PC-3 (cell line): ENCODE data around the gene TGOLN2. TPM values are rescaled to one million over a fixed set of nuclear protein-coding genes. Genes with fewer than 3 reads are reported as not detected.

Experiments used
- ATAC-seq: fragments of 200-7000 bp; cut with Tn5 transposase; 2 replicates; pipeline ENCODE4 v1.9.1; 2020; ENCODE audit warnings: mild to moderate bottlenecking, moderate library complexity
- BruUV-seq: library from RNA; stranded (reverse); fragments of 400-500 nt; replicated peaks from 2 replicates; lab custom pipeline; 2021; lab: Mats Ljungman, UMichigan
- CTCF ChIA-PET: fragments of 300-600 bp; sonication (Branson Sonifier 250); formaldehyde crosslinking; loops from one replicate; lab custom pipeline; 2022; ENCODE audit warnings: antibody characterized with exemption; lab: Charles Lee
- POLR2A ChIA-PET: fragments of 300-600 bp; sonication (Branson Sonifier 250); formaldehyde crosslinking; loops from one replicate; lab custom pipeline; 2022; ENCODE audit warnings: antibody characterized with exemption; ENCODE audit not compliant: unreplicated experiment; lab: Charles Lee
- DNase-seq: peaks from one replicate; pipeline ENCODE4 v3.0.0-alpha.2; 2015
- H2AFZ ChIP-seq: fragments of 300-600 bp; sonication (generic); 2 replicates; pipeline ENCODE4 v1.6.0; 2016; ENCODE audit warnings: antibody characterized with exemption, low read length
- H3F3A ChIP-seq: fragments of 300-600 bp; sonication (generic); one replicate; pipeline ENCODE4 v1.6.0; 2017; ENCODE audit warnings: antibody characterized with exemption, low read length, control low read depth, mild to moderate bottlenecking; ENCODE audit not compliant: unreplicated experiment
- H3K27ac ChIP-seq: fragments of 300-600 bp; sonication (generic); 2 replicates; pipeline ENCODE4 v1.5.1; 2016; ENCODE audit warnings: mild to moderate bottlenecking, low read length
- H3K27me3 ChIP-seq: fragments of 300-600 bp; sonication (generic); 2 replicates; pipeline ENCODE4 v1.6.1; 2016; ENCODE audit warnings: low read length, mixed read lengths
- H3K36me3 ChIP-seq: fragments of 300-600 bp; sonication (generic); 2 replicates; pipeline ENCODE4 v1.6.1; 2016; ENCODE audit warnings: low read depth, mixed run types, low read length, mixed read lengths
- H3K4me1 ChIP-seq: fragments of 300-600 bp; sonication (generic); 2 replicates; pipeline ENCODE4 v1.5.1; 2016; ENCODE audit warnings: low read length; ENCODE audit not compliant: insufficient read depth
- H3K4me2 ChIP-seq: fragments of 300-600 bp; sonication (generic); 2 replicates; pipeline ENCODE4 v1.6.0; 2016; ENCODE audit warnings: low read length
- H3K4me3 ChIP-seq: fragments of 300-600 bp; sonication (generic); 2 replicates; pipeline ENCODE4 v1.5.1; 2016; ENCODE audit warnings: mild to moderate bottlenecking, low read length, mixed read lengths
- H3K79me2 ChIP-seq: fragments of 300-600 bp; sonication (generic); 2 replicates; pipeline ENCODE4 v1.6.1; 2017; ENCODE audit warnings: low read length, mixed read lengths
- H3K9ac ChIP-seq: fragments of 300-600 bp; sonication (generic); 2 replicates; pipeline ENCODE4 v1.6.0; 2016; ENCODE audit warnings: mild to moderate bottlenecking, low read length
- H3K9me2 ChIP-seq: fragments of 300-600 bp; sonication (generic); replicated peaks from 2 replicates; pipeline ENCODE4 v1.6.1; 2016; ENCODE audit warnings: mixed run types, low read length, mixed read lengths
- H3K9me3 ChIP-seq: fragments of 300-600 bp; sonication (generic); 2 replicates; pipeline ENCODE4 v1.6.1; 2016; ENCODE audit warnings: low read length, mixed read lengths
- H4K20me1 ChIP-seq: fragments of 300-600 bp; sonication (generic); 2 replicates; pipeline ENCODE4 v1.6.1; 2016; ENCODE audit warnings: low read length, mixed read lengths
- EZH2 ChIP-seq: fragments of 300-600 bp; sonication (generic); IDR thresholded peaks from one replicate; pipeline ENCODE4 v1.6.1; 2017; ENCODE audit warnings: antibody characterized with exemption, mild to moderate bottlenecking, low read length; ENCODE audit not compliant: unreplicated experiment
- EZH2phosphoT487 ChIP-seq: fragments of 300-600 bp; sonication (generic); IDR thresholded peaks from 2 replicates; pipeline ENCODE4 v1.6.1; 2018; ENCODE audit warnings: mild to moderate bottlenecking, antibody characterized with exemption, low read length, borderline replicate concordance
- intact Hi-C: fragments of 100-400 bp; cut with micrococcal nuclease; formaldehyde crosslinking; loops from 2 replicates; pipeline ENCODE4 v1.9.0; 2023
- total RNA-seq: library from RNA; depleted of rRNA; stranded (reverse); fragments of >200 nt; gene quantifications from 2 replicates; pipeline ENCODE4 v1.2.3, GENCODE V29; 2014
- TF ChIP-seq, protein P1 (sequence below): fragments of 300-600 bp; sonication (generic); conservative IDR thresholded peaks from 2 replicates; pipeline ENCODE4 v1.5.1; 2017; ENCODE audit warnings: antibody characterized with exemption, low read depth, mild to moderate bottlenecking, low read length

The TGOLN2 gene
- total RNA-seq, 1 experiment from 2014 or later, result 48.9 TPM

DNA sequence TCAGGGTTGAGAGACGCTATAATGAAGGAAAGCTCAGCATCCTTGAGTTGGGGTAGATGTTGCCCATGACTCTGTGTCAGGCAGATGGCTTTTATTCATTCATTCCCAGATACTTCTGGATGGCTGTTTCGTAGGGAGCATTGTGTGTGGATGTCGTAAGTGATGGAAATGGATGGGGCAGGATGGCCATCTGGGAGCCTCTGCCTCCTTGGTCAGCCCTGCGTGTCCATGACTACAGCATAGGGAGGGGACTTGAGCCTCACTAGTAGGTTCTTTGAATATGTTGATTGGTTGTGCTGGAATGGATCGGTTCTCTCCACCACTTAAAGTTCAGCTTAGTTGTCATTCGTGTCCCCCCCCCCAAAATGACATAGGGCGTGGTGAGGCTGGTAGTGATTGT, 44.9 kb downstream of the TGOLN2 start:
- Histone ChIP-seq H3K9me3 (no peaks in the 10 kb centered on the region), H3F3A (no peaks in the 10 kb centered on the region), H3K4me1 (peaks cover 10% of the 10 kb centered on the region), H2AFZ (no peak overlapping the region), H3K36me3 (no peaks in the 10 kb centered on the region), H3K9me2 (no peaks in the 10 kb centered on the region), H3K79me2 (no peaks in the 10 kb centered on the region), H3K27me3 (no peaks in the 10 kb centered on the region), H3K4me2 (no peak overlapping the region), H3K27ac (no peak overlapping the region), H3K4me3 (no peak overlapping the region), H3K9ac (no peak overlapping the region), H4K20me1 (no peaks in the 10 kb centered on the region)
- TF ChIP-seq, protein P1, sequence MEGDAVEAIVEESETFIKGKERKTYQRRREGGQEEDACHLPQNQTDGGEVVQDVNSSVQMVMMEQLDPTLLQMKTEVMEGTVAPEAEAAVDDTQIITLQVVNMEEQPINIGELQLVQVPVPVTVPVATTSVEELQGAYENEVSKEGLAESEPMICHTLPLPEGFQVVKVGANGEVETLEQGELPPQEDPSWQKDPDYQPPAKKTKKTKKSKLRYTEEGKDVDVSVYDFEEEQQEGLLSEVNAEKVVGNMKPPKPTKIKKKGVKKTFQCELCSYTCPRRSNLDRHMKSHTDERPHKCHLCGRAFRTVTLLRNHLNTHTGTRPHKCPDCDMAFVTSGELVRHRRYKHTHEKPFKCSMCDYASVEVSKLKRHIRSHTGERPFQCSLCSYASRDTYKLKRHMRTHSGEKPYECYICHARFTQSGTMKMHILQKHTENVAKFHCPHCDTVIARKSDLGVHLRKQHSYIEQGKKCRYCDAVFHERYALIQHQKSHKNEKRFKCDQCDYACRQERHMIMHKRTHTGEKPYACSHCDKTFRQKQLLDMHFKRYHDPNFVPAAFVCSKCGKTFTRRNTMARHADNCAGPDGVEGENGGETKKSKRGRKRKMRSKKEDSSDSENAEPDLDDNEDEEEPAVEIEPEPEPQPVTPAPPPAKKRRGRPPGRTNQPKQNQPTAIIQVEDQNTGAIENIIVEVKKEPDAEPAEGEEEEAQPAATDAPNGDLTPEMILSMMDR, result no peak
- no peak for TF ChIP-seq EZH2
- TF ChIP-seq EZH2phosphoT487, result no peak
- ChIA-PET CTCF (no interaction called here), POLR2A (no interaction called here)
- ATAC-seq (no peak), DNase-seq (no peak)
- intact Hi-C loops, result no loop called here
- no TSS peak for BruUV-seq

DNA sequence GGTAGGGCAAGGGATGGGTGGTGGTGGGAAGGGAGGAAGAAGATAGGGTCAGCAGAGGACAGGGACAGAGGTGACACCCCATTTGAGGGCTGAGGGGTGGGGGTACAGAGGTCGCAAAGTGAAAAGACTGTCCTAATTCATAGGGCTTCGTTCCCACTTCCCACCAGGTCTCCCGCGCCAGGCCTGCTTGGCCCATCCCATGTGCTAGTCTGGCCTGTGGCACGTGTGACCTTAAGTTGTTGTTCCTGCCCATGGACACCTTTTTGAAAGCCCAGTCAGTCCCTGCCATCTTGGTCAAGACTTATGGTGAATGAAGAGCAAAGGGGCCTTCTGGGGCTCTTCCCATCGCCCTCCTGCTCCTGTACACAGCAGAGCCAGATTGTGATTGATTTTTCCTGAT, 46.2 kb downstream of the TGOLN2 start:
- H3F3A ChIP-seq, result no peaks in the 10 kb centered on the region
- BruUV-seq, result no TSS peak
- POLR2A ChIA-PET, result no interaction called here
- H3K9me3 ChIP-seq, result no peaks in the 10 kb centered on the region
- no peaks in the 10 kb centered on the region for H4K20me1 ChIP-seq
- H3K36me3 ChIP-seq, result no peaks in the 10 kb centered on the region
- no peaks in the 10 kb centered on the region for H3K9me2 ChIP-seq
- no peak overlapping the region for H3K27ac ChIP-seq
- H3K4me1 ChIP-seq, result no peaks in the 10 kb centered on the region
- intact Hi-C loops, result no loop called here
- no peaks in the 10 kb centered on the region for H3K27me3 ChIP-seq
- TF ChIP-seq, protein P1, result no peak
- TF ChIP-seq EZH2, result no peak
- no peak for TF ChIP-seq EZH2phosphoT487
- no peak overlapping the region for H2AFZ ChIP-seq
- no peak overlapping the region for H3K4me3 ChIP-seq
- H3K9ac ChIP-seq, result no peak overlapping the region
- CTCF ChIA-PET, result no interaction called here
- H3K4me2 ChIP-seq, result no peak overlapping the region
- DNase-seq (no peak), ATAC-seq (no peak)
- no peaks in the 10 kb centered on the region for H3K79me2 ChIP-seq

DNA sequence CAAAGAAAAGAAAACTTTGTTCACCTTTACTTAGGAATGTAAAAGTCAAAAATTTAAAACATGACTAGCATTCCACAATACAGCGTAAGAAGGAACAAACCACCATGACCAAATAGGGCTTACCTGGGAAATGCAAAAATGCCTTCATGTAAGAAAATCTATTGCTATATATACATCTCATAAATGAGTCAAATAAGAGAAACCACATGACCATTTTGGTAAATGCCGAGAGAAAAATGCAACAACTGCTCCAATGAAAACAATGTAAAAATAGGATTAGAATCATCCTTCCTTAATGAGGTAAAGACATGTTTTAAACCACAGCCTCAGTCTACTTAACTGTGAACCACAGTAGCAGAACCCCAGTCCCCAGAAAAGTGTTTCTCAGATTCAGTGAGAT, 49.4 kb downstream of the TGOLN2 start:
- H4K20me1 ChIP-seq, result no peaks in the 10 kb centered on the region
- TF ChIP-seq, protein P1, result no peak
- TF ChIP-seq EZH2phosphoT487 (no peak), EZH2 (no peak)
- POLR2A ChIA-PET, result no interaction called here
- H2AFZ ChIP-seq, result no peak overlapping the region
- H3K4me3 ChIP-seq, result no peak overlapping the region
- no peaks in the 10 kb centered on the region for H3K9me3 ChIP-seq
- no peaks in the 10 kb centered on the region for H3K79me2 ChIP-seq
- no peaks in the 10 kb centered on the region for H3K36me3 ChIP-seq
- ATAC-seq, result no peak
- H3K4me2 ChIP-seq, result no peak overlapping the region
- H3K4me1 ChIP-seq, result peaks cover 6% of the 10 kb centered on the region
- intact Hi-C loops, result no loop called here
- H3K27ac ChIP-seq, result no peak overlapping the region
- H3K27me3 ChIP-seq, result no peaks in the 10 kb centered on the region
- H3K9me2 ChIP-seq, result no peaks in the 10 kb centered on the region
- no peaks in the 10 kb centered on the region for H3F3A ChIP-seq
- H3K9ac ChIP-seq, result no peak overlapping the region
- DNase-seq, result no peak
- no TSS peak for BruUV-seq
- CTCF ChIA-PET, result no interaction called here
